ENCODE results near the gene LRRC74B.

DNA sequence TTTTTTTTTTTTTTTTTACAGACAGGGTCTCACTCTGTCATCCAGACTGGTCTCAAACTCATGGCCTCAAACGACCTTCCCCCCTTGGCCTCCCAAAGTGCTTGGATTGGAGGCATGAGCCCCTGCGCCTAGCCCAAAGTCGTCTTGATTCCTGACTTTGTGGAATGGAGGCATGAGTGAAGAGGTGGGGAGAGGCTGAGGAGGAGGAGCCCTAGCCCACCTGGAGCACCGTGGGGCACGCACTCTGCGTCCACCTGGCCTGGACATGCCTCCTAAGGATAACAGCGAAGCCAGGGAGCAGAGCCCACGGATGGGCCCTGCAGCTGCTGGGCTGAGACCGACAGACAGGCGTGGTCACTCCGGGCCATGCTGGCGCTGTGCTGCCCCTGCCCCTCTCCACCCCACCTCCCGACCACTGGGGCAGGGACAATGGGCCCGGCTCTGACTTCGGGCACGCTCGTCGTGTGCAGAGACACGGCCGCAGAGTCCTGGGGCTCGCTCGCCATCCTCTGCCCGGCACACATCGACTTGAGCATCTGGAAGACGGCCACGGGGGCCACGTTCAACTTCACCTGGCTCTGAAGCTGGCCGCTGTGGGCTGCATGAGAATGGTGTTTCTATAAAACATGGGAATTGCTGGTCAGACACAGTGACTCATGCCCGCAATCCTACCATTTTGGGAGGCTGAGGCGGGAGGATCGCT lies 34.8 kb downstream of the LRRC74B start:
- TF ChIP-seq, protein P1, sequence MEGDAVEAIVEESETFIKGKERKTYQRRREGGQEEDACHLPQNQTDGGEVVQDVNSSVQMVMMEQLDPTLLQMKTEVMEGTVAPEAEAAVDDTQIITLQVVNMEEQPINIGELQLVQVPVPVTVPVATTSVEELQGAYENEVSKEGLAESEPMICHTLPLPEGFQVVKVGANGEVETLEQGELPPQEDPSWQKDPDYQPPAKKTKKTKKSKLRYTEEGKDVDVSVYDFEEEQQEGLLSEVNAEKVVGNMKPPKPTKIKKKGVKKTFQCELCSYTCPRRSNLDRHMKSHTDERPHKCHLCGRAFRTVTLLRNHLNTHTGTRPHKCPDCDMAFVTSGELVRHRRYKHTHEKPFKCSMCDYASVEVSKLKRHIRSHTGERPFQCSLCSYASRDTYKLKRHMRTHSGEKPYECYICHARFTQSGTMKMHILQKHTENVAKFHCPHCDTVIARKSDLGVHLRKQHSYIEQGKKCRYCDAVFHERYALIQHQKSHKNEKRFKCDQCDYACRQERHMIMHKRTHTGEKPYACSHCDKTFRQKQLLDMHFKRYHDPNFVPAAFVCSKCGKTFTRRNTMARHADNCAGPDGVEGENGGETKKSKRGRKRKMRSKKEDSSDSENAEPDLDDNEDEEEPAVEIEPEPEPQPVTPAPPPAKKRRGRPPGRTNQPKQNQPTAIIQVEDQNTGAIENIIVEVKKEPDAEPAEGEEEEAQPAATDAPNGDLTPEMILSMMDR (IDR thresholded peaks at IDR 0.05) = no peak
- no peak for TF ChIP-seq POLR2A (IDR thresholded peaks at IDR 0.05)
- TF ChIP-seq EP300 (IDR thresholded peaks at IDR 0.05) = no peak
